Measurements from ENCODE around the gene HOXD9.

HOXD9 gene

GRCh38 chr2:176110415-176111308 lies 11.9 kb upstream of the HOXD9 start:
- no peak for DNase-seq (ENCODE audit: low read depth, low spot score)

- DNase-seq (ENCODE audit: low read depth, low spot score), result no peak
These were observed 11.2 kb upstream of the HOXD9 start for GRCh38 chr2:176111309-176111663.

GRCh38 chr2:176111846-176112374 lies 10.6 kb upstream of the HOXD9 start:
- no peak for DNase-seq (ENCODE audit: low read depth, low spot score)

- DNase-seq (ENCODE audit: low read depth, low spot score), result no peak
These were observed 9.9 kb upstream of the HOXD9 start for GRCh38 chr2:176112375-176113302.

- no peak for DNase-seq (ENCODE audit: low read depth, low spot score)
These were observed 8.2 kb upstream of the HOXD9 start for GRCh38 chr2:176114120-176114929.

- no peak for DNase-seq (ENCODE audit: low read depth, low spot score)
These were observed 7.4 kb upstream of the HOXD9 start for GRCh38 chr2:176114930-176115625.

GRCh38 chr2:176115883-176116813 lies 6.4 kb upstream of the HOXD9 start, which contains the start of gene HOXD10:
Gene HOXD10, plus strand, starts transcription at chr2:176116778. Its CDS starts 56 bp downstream, at chr2:176116834.
- DNase-seq (ENCODE audit: low read depth, low spot score), result no peak

GRCh38 chr2:176117162-176117822 lies 5.2 kb upstream of the HOXD9 start:
- no peak for DNase-seq (ENCODE audit: low read depth, low spot score)

GRCh38 chr2:176117823-176118371 lies 4.6 kb upstream of the HOXD9 start:
- no peak for DNase-seq (ENCODE audit: low read depth, low spot score)

- no peak for DNase-seq (ENCODE audit: low read depth, low spot score)
These were observed 3.7 kb upstream of the HOXD9 start for GRCh38 chr2:176118601-176119339.

GRCh38 chr2:176120364-176121189 lies 1.9 kb upstream of the HOXD9 start:
- DNase-seq (ENCODE audit: low read depth, low spot score), result no peak

- DNase-seq (ENCODE audit: low read depth, low spot score), result no peak
These were observed 1.1 kb upstream of the HOXD9 start for GRCh38 chr2:176121190-176122051.

- no peak for DNase-seq (ENCODE audit: low read depth, low spot score)
These were observed 352 bp upstream of the HOXD9 start for GRCh38 chr2:176122052-176122682.

GRCh38 chr2:176123411-176124109 lies 1.0 kb downstream of the HOXD9 start:
- DNase-seq (ENCODE audit: low read depth, low spot score), result no peak

All from iPS DF 19.7 (cell line).